Cerebellar cortex (tissue), 1 donor: ENCODE data around the gene KRT74.

Experiments used
- DNase-seq: peaks from one replicate; pipeline ENCODE4 v3.0.0-alpha.2; 2015; ENCODE audit warnings: low spot score

KRT74 gene

GRCh38 chr12:52573306-52573705 lies 337 bp downstream of the KRT74 start:
- DNase-seq: peak; percentile 0

GRCh38 chr12:52570511-52570910 lies 3.1 kb downstream of the KRT74 start:
- no peak for DNase-seq

GRCh38 chr12:52568111-52568510 lies 5.5 kb downstream of the KRT74 start:
- no peak for DNase-seq

- no peak for DNase-seq
These were observed 6.8 kb downstream of the KRT74 start for GRCh38 chr12:52566847-52567291.

- no peak for DNase-seq
These were observed 9.1 kb downstream of the KRT74 start for GRCh38 chr12:52564582-52564981.

GRCh38 chr12:52561880-52562449 lies 11.7 kb downstream of the KRT74 start:
- DNase-seq: no peak

GRCh38 chr12:52559979-52560378 lies 13.7 kb downstream of the KRT74 start:
- DNase-seq: no peak

GRCh38 chr12:52558781-52559445 lies 14.7 kb downstream of the KRT74 start:
- no peak for DNase-seq

- DNase-seq: no peak
These were observed 16.2 kb downstream of the KRT74 start for GRCh38 chr12:52557476-52557875.

- no peak for DNase-seq
These were observed 18.1 kb downstream of the KRT74 start for GRCh38 chr12:52555577-52555976.

- DNase-seq: no peak
These were observed 20.9 kb downstream of the KRT74 start, which contains the start of gene KRT71 for GRCh38 chr12:52552681-52553195. Gene KRT71, minus strand, starts transcription at chr12:52553145. Its CDS starts 68 bp downstream, at chr12:52553077.

- DNase-seq: no peak
These were observed 21.6 kb downstream of the KRT74 start for GRCh38 chr12:52552055-52552454.

GRCh38 chr12:52551216-52551865 lies 22.3 kb downstream of the KRT74 start:
- DNase-seq: no peak

GRCh38 chr12:52546126-52546525 lies 27.5 kb downstream of the KRT74 start:
- DNase-seq: no peak

GRCh38 chr12:52543985-52544883 lies 29.4 kb downstream of the KRT74 start:
- no peak for DNase-seq

- no peak for DNase-seq
These were observed 30.8 kb downstream of the KRT74 start for GRCh38 chr12:52542785-52543318.

GRCh38 chr12:52542157-52542556 lies 31.5 kb downstream of the KRT74 start:
- no peak for DNase-seq

GRCh38 chr12:52541709-52542108 lies 31.9 kb downstream of the KRT74 start:
- no peak for DNase-seq

GRCh38 chr12:52540531-52540930 lies 33.1 kb downstream of the KRT74 start:
- no peak for DNase-seq

GRCh38 chr12:52539821-52540173 lies 33.8 kb downstream of the KRT74 start:
- no peak for DNase-seq

- no peak for DNase-seq
These were observed 34.4 kb downstream of the KRT74 start for GRCh38 chr12:52539083-52539820.
